HepG2 (cell line): ENCODE results near the gene BCO1. TPM values are rescaled to one million over a fixed set of nuclear protein-coding genes. Genes with fewer than 3 reads are reported as not detected.

Source experiments
- NBN ChIP-seq: fragments of 450-650 bp; conservative IDR thresholded peaks from 2 replicates; pipeline ENCODE4 v1.6.1; 2017
- PRMT3 ChIP-seq: sonication (generic); formaldehyde crosslinking; IDR thresholded peaks from 2 replicates; pipeline ENCODE4 v1.8.1; 2022; ENCODE audit warnings: low read depth, mild to moderate bottlenecking, moderate library complexity, missing genetic modification reagents, borderline replicate concordance
- RARG ChIP-seq: sonication (generic); formaldehyde crosslinking; IDR thresholded peaks from 2 replicates; pipeline ENCODE4 v1.4.0; 2020; ENCODE audit warnings: low read depth, mild to moderate bottlenecking, missing genetic modification reagents
- SETDB1 ChIP-seq: sonication (generic); formaldehyde crosslinking; IDR thresholded peaks from 2 replicates; pipeline ENCODE4 v1.5.1; 2020; ENCODE audit warnings: missing genetic modification reagents, mild to moderate bottlenecking, borderline replicate concordance
- SNAPC2 ChIP-seq: sonication (generic); formaldehyde crosslinking; IDR thresholded peaks from 2 replicates; pipeline ENCODE4 v1.8.1; 2022; ENCODE audit warnings: mild to moderate bottlenecking, missing genetic modification reagents
- ZNF318 ChIP-seq: sonication (generic); formaldehyde crosslinking; IDR thresholded peaks from 2 replicates; pipeline ENCODE4 v1.4.0; 2020; ENCODE audit warnings: mild to moderate bottlenecking, missing genetic modification reagents
- ZNF382 ChIP-seq: sonication (generic); formaldehyde crosslinking; IDR thresholded peaks from 2 replicates; pipeline ENCODE4 v1.5.0; 2020; ENCODE audit warnings: missing genetic modification reagents, mild to moderate bottlenecking, borderline replicate concordance
- ZNF672 ChIP-seq: sonication (generic); formaldehyde crosslinking; IDR thresholded peaks from 2 replicates; pipeline ENCODE4 v1.8.1; 2022; ENCODE audit warnings: missing genetic modification reagents
- polyA plus RNA-seq, 8 experiments: library from polyadenylated mRNA; depleted of rRNA in 3 of 8; stranded (reverse) in 7 of 8; unstranded in 1 of 8; fragments of >200 nt; fragmentation: Illumina TruSeq in 4 of 8; extraction: Trizol in 4 of 8; gene quantifications; 2 replicates each; pipeline versions ENCODE4 v1.2.1 to v1.2.3, GENCODE V29; 2011 to 2016; ENCODE audit warnings: low read depth in 4 of 8, missing spikeins in 1 of 8, mixed read lengths in 1 of 8; ENCODE audit not compliant: insufficient read depth in 1 of 8
- total RNA-seq, 5 experiments: library from RNA; depleted of rRNA; stranded (reverse); fragments of >200 nt; fragmentation: Illumina TruSeq; extraction: Trizol; gene quantifications; 2 replicates each; pipeline ENCODE4 v1.2.3, GENCODE V29; 2016; ENCODE audit warnings: low read depth in 1 of 5
- TF ChIP-seq, protein P1 (sequence below): IDR thresholded peaks from 2 replicates; pipeline ENCODE4 v1.6.1; 2016
- TF ChIP-seq, protein P2 (sequence below): sonication (generic); formaldehyde crosslinking; IDR thresholded peaks from 2 replicates; pipeline ENCODE4 v1.4.0; 2020; ENCODE audit warnings: missing genetic modification reagents
- TF ChIP-seq, protein P3 (sequence below): sonication (generic); formaldehyde crosslinking; IDR thresholded peaks from 2 replicates; pipeline ENCODE4 v1.4.0; 2020; ENCODE audit warnings: mild to moderate bottlenecking, missing genetic modification reagents

Gene BCO1
- total and polyA plus RNA-seq, 2 of the 13 experiments (the other 11 are each of a cell fraction or from before 2014, with no cell fraction given): 0.11 TPM; not detected in 1

GRCh38 chr16:81238296-81239011, at the start of gene BCO1 (continued):
- TF ChIP-seq, protein P1, sequence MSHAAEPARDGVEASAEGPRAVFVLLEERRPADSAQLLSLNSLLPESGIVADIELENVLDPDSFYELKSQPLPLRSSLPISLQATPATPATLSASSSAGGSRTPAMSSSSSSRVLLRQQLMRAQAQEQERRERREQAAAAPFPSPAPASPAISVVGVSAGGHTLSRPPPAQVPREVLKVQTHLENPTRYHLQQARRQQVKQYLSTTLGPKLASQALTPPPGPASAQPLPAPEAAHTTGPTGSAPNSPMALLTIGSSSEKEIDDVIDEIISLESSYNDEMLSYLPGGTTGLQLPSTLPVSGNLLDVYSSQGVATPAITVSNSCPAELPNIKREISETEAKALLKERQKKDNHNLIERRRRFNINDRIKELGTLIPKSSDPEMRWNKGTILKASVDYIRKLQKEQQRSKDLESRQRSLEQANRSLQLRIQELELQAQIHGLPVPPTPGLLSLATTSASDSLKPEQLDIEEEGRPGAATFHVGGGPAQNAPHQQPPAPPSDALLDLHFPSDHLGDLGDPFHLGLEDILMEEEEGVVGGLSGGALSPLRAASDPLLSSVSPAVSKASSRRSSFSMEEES: no peak
- TF ChIP-seq NBN: no peak
- TF ChIP-seq SETDB1 (CRISPR knock-in tag): no peak
- TF ChIP-seq SNAPC2 (CRISPR knock-in tag): 0 out of 2 replicates have a peak, but pooled peaks have one; percentile 46
- TF ChIP-seq, protein P2, sequence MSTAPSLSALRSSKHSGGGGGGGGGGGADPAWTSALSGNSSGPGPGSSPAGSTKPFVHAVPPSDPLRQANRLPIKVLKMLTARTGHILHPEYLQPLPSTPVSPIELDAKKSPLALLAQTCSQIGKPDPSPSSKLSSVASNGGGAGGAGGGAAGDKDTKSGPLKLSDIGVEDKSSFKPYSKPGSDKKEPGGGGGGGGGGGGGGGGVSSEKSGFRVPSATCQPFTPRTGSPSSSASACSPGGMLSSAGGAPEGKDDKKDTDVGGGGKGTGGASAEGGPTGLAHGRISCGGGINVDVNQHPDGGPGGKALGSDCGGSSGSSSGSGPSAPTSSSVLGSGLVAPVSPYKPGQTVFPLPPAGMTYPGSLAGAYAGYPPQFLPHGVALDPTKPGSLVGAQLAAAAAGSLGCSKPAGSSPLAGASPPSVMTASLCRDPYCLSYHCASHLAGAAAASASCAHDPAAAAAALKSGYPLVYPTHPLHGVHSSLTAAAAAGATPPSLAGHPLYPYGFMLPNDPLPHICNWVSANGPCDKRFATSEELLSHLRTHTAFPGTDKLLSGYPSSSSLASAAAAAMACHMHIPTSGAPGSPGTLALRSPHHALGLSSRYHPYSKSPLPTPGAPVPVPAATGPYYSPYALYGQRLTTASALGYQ: 0 out of 2 replicates have a peak, but pooled peaks have one; percentile 24
- TF ChIP-seq ZNF672 (CRISPR knock-in tag): no peak
- no peak for TF ChIP-seq PRMT3 (CRISPR knock-in tag)
- TF ChIP-seq RARG: no peak
- TF ChIP-seq ZNF382 (CRISPR knock-in tag): no peak
- TF ChIP-seq, protein P3, sequence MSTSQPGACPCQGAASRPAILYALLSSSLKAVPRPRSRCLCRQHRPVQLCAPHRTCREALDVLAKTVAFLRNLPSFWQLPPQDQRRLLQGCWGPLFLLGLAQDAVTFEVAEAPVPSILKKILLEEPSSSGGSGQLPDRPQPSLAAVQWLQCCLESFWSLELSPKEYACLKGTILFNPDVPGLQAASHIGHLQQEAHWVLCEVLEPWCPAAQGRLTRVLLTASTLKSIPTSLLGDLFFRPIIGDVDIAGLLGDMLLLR (CRISPR knock-in tag): no peak
- TF ChIP-seq ZNF318 (CRISPR knock-in tag): no peak
